Type B pancreatic cell (in vitro differentiated cells): Measurements from ENCODE around the gene TBC1D23. TPM values are rescaled to one million over a fixed set of nuclear protein-coding genes. Genes with fewer than 3 reads are reported as not detected.
"Not testable (repeated sequence)": the region's sequence is repeated elsewhere in the genome, so short reads cannot be mapped to it uniquely, and the experiment has no call there.

Experiments used
- DNase-seq: peaks from one replicate; pipeline ENCODE4 v3.0.0; 2021; ENCODE audit warnings: mixed read lengths; ENCODE audit not compliant: unreplicated experiment; ENCODE audit errors: extremely low spot score
- H3K27ac Mint-ChIP-seq: 2 replicates; pipeline ENCODE4 v1.8.0; 2021; ENCODE audit warnings: mild to moderate bottlenecking, mixed read lengths
- H3K27me3 Mint-ChIP-seq: 2 replicates; pipeline ENCODE4 v1.8.0; 2021; ENCODE audit warnings: mixed read lengths
- H3K36me3 Mint-ChIP-seq: 2 replicates; pipeline ENCODE4 v1.8.0; 2021; ENCODE audit warnings: mixed read lengths
- H3K4me1 Mint-ChIP-seq: one replicate; pipeline ENCODE4 v1.8.0; 2021; ENCODE audit warnings: mixed read lengths; ENCODE audit not compliant: unreplicated experiment
- H3K4me3 Mint-ChIP-seq: 2 replicates; pipeline ENCODE4 v1.8.0; 2021; ENCODE audit warnings: mild to moderate bottlenecking, mixed read lengths
- H3K9me3 Mint-ChIP-seq: 2 replicates; pipeline ENCODE4 v1.8.0; 2021; ENCODE audit warnings: mixed read lengths
- total RNA-seq: library from RNA; stranded (reverse); gene quantifications from 2 replicates; pipeline ENCODE4 v1.2.1, GENCODE V29; 2021; ENCODE audit warnings: low replicate concordance
- TF ChIP-seq, protein P1 (sequence below): fragments of 200-600 bp; sonication (generic); conservative IDR thresholded peaks from 2 replicates; pipeline ENCODE4 v1.5.0; 2021; ENCODE audit warnings: antibody characterized with exemption, mild to moderate bottlenecking

The TBC1D23 gene
- total RNA-seq, 1 donor from 2014 or later, result 39.6 TPM

DNA sequence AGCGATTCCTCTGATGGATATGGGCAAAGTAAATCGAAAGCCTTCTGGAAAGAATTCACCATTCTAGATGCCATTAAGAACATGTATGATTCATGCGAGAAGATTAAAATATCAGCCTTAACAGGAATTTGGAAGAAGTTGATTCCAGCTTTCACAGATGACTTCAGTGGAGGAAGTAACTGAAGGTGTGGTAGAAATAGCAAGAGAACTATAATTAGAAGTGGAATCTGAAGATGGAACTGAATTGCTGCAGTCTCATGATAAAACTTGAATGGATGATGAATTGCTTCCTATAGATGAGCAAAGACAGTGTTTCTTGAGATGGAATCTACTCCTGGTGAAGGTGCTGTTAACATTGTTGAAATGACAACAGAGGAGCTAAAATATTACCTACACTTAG is 30.1 kb upstream of the TBC1D23 start:
- no peaks in the 10 kb centered on the region for H3K27me3 Mint-ChIP-seq
- no peaks in the 10 kb centered on the region for H3K9me3 Mint-ChIP-seq
- H3K4me1 Mint-ChIP-seq, result no peaks in the 10 kb centered on the region
- H3K36me3 Mint-ChIP-seq, result no peaks in the 10 kb centered on the region
- TF ChIP-seq, protein P1, sequence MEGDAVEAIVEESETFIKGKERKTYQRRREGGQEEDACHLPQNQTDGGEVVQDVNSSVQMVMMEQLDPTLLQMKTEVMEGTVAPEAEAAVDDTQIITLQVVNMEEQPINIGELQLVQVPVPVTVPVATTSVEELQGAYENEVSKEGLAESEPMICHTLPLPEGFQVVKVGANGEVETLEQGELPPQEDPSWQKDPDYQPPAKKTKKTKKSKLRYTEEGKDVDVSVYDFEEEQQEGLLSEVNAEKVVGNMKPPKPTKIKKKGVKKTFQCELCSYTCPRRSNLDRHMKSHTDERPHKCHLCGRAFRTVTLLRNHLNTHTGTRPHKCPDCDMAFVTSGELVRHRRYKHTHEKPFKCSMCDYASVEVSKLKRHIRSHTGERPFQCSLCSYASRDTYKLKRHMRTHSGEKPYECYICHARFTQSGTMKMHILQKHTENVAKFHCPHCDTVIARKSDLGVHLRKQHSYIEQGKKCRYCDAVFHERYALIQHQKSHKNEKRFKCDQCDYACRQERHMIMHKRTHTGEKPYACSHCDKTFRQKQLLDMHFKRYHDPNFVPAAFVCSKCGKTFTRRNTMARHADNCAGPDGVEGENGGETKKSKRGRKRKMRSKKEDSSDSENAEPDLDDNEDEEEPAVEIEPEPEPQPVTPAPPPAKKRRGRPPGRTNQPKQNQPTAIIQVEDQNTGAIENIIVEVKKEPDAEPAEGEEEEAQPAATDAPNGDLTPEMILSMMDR, result no peak
- H3K4me3 Mint-ChIP-seq, result no peak overlapping the region
- no peak for DNase-seq
- H3K27ac Mint-ChIP-seq, result no peak overlapping the region

DNA sequence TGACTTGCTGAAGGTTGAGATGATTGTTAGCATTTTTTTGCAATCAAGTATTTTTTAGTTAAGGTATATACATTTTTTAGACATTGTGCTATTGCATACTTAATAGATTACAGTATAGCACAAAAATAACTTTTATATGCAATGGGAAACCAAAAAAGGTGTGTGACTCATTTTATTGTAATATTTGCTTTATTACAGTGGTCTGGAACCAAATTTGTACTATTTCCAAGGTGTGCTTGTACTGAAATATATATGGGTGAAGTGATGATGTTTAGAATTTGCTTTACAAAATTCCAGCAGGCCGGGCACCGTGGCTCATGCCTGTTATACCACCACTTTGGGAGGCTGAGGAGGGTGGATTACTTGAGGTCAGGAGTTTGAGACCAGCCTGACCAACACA is 29.1 kb upstream of the TBC1D23 start:
- Mint-ChIP-seq H3K4me3 (no peak overlapping the region), H3K4me1 (no peaks in the 10 kb centered on the region), H3K27me3 (no peaks in the 10 kb centered on the region), H3K27ac (no peak overlapping the region), H3K9me3 (no peaks in the 10 kb centered on the region), H3K36me3 (no peaks in the 10 kb centered on the region)
- DNase-seq, result no peak
- TF ChIP-seq, protein P1, result no peak

DNA sequence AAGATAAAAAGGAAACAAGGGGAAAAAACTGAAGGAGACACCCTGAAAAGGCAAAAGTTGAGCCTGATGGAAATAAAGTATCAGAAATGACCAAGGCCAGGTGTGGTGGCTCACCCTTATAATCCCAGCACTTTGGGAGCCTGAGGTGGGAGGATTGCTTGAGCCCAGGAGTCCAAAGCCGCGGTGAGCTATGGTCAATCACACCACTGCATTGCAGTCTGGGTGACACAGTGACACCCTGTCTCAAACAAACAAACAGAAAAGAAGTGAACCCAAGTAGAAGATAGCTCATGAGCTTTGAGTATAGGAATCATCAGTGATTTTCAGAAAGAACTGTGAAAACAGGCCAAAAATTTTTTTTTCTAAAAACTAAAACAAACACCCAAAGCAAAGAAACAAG is 26.4 kb upstream of the TBC1D23 start:
- Mint-ChIP-seq H3K36me3 (no peaks in the 10 kb centered on the region), H3K4me3 (no peak overlapping the region), H3K9me3 (no peaks in the 10 kb centered on the region), H3K27ac (no peak overlapping the region), H3K4me1 (no peaks in the 10 kb centered on the region), H3K27me3 (no peaks in the 10 kb centered on the region)
- TF ChIP-seq, protein P1, result no peak
- DNase-seq, result no peak

- DNase-seq, result no peak
- H3K9me3 Mint-ChIP-seq, result no peaks in the 10 kb centered on the region
- H3K4me3 Mint-ChIP-seq, result no peak overlapping the region
- no peaks in the 10 kb centered on the region for H3K27me3 Mint-ChIP-seq
- H3K27ac Mint-ChIP-seq, result no peak overlapping the region
- no peaks in the 10 kb centered on the region for H3K4me1 Mint-ChIP-seq
- TF ChIP-seq, protein P1, result no peak
- H3K36me3 Mint-ChIP-seq, result no peaks in the 10 kb centered on the region
Observed at GRCh38 chr3:100238599-100238998, 22.2 kb upstream of the TBC1D23 start.

DNA sequence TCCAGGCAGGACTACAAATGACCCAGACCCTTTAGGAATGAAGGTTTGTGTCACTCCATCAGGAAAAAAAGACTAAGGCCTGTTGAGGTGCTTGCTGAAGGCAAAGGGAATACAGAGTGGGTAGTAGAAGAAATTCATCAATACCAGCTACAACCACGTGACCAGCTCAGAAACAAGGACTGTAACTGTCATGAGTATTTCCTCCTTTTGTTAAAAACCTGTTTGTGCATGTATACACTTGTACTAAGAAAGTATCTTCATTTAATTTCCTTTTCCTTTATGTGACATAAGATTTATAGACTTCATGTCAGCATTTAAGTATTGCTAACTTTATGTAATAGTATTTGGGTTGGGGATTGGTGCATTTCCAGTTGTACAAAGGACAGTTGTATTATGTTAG is 18.3 kb upstream of the TBC1D23 start:
- H3K9me3 Mint-ChIP-seq, H3K4me3 Mint-ChIP-seq, H3K27ac Mint-ChIP-seq, DNase-seq, H3K4me1 Mint-ChIP-seq, H3K27me3 Mint-ChIP-seq, H3K36me3 Mint-ChIP-seq: not testable (repeated sequence)

GRCh38 chr3:100244264-100244663 is 16.5 kb upstream of the TBC1D23 start:
- Mint-ChIP-seq H3K4me3 (no peak overlapping the region), H3K9me3 (no peaks in the 10 kb centered on the region), H3K27ac (no peak overlapping the region), H3K36me3 (no peaks in the 10 kb centered on the region), H3K27me3 (no peaks in the 10 kb centered on the region), H3K4me1 (no peaks in the 10 kb centered on the region)
- DNase-seq, result no peak
- TF ChIP-seq, protein P1, result no peak
